Uterus (tissue), 2 donors: ENCODE measurements around the gene FOXS1.

Experiments used
- POLR2A ChIP-seq, 2 donors: fragments of 450-650 bp; IDR thresholded peaks; one replicate each; pipeline ENCODE4 v1.6.1; 2016; ENCODE audit warnings: antibody characterized with exemption in 2 of 2, mild to moderate bottlenecking in 1 of 2, moderate library complexity in 1 of 2
- TF ChIP-seq, protein P1 (sequence below), 4 experiments: fragments of 200-600 bp in 2 of 4; fragments of 450-650 bp in 2 of 4; sonication (generic) in 2 of 4; IDR thresholded peaks; one replicate each; pipeline ENCODE4 v1.5.1; 2016 to 2019; ENCODE audit warnings: antibody characterized with exemption in 4 of 4, mild to moderate bottlenecking in 2 of 4, moderate library complexity in 1 of 4

GRCh38 chr20:31813611-31814010 lies 31.8 kb downstream of the FOXS1 start:
- TF ChIP-seq, protein P1, sequence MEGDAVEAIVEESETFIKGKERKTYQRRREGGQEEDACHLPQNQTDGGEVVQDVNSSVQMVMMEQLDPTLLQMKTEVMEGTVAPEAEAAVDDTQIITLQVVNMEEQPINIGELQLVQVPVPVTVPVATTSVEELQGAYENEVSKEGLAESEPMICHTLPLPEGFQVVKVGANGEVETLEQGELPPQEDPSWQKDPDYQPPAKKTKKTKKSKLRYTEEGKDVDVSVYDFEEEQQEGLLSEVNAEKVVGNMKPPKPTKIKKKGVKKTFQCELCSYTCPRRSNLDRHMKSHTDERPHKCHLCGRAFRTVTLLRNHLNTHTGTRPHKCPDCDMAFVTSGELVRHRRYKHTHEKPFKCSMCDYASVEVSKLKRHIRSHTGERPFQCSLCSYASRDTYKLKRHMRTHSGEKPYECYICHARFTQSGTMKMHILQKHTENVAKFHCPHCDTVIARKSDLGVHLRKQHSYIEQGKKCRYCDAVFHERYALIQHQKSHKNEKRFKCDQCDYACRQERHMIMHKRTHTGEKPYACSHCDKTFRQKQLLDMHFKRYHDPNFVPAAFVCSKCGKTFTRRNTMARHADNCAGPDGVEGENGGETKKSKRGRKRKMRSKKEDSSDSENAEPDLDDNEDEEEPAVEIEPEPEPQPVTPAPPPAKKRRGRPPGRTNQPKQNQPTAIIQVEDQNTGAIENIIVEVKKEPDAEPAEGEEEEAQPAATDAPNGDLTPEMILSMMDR (IDR thresholded peaks at IDR 0.05), result no peak
- TF ChIP-seq POLR2A (IDR thresholded peaks at IDR 0.05), result no peak
